NB4 (cell line): ENCODE measurements around the gene SNX14.

ENCODE experiments used
- DNase-seq: peaks from one replicate; pipeline ENCODE4 v3.0.0; 2010; ENCODE audit warnings: low read depth
- H3K4me3 ChIP-seq: one replicate; pipeline ENCODE4 v1.5.1; 2011; ENCODE audit warnings: mild to moderate bottlenecking, low read depth, low read length, moderate library complexity
- CTCF ChIP-seq: IDR thresholded peaks from one replicate; pipeline ENCODE4 v1.5.1; 2012; ENCODE audit warnings: low read depth, low read length
- MAX ChIP-seq: IDR thresholded peaks from 2 replicates; pipeline ENCODE4 v1.6.1; 2011; ENCODE audit warnings: low read depth, low read length
- MYC ChIP-seq: IDR thresholded peaks from 2 replicates; pipeline ENCODE4 v1.6.1; 2011; ENCODE audit warnings: low read depth, low read length
- POLR2A ChIP-seq: IDR thresholded peaks from 2 replicates; pipeline ENCODE4 v1.6.1; 2011; ENCODE audit warnings: mild to moderate bottlenecking; ENCODE audit not compliant: insufficient read length; ENCODE audit errors: extremely low read depth

SNX14 gene

GRCh38 chr6:85483846-85484245, 109.8 kb downstream of the SNX14 start:
- no peak for TF ChIP-seq CTCF
- no peak for TF ChIP-seq MYC
- TF ChIP-seq MAX, result no peak
- no peak for TF ChIP-seq POLR2A
- H3K4me3 ChIP-seq, result no peak overlapping the region
- DNase-seq, result no peak

GRCh38 chr6:85482905-85483700, 110.6 kb downstream of the SNX14 start:
- no peak overlapping the region for H3K4me3 ChIP-seq
- no peak for TF ChIP-seq POLR2A
- peak; percentile 99 for TF ChIP-seq CTCF
- DNase-seq, result peak; percentile 69

DNA sequence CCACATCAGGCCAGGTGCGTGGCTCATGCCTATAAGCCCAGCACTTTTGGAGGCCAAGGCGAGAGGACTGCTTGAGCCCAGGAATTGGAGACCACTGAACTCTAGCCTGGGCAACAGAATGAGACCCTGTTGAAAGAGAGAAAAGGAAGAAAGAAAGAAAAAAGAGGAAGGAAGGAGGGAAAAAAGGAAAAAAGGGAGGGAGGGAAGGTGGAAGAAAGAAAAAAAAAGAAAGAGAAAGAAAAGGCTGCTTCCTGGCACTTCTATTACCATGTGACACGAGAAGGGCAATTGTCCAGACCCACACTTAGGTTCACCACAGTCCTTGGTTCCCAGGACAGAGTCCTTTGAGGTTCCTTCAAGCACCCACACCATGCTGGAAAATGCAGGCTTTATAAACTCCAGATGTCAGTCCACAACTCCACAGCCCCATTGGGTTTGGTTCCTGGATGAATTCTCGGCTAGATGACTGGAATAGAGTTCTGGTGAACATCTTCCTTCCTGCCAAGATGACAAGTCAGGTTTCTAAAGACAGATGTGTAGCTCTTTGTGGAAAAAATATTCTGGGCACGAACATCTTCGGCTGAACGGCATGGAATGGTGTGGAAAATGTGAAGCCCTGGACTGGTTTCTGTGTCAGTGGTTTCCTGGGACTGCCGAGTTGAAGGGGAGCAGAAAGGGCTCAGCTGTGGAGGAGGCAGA, 111.3 kb downstream of the SNX14 start:
- no peak overlapping the region for H3K4me3 ChIP-seq
- no peak for DNase-seq
- TF ChIP-seq POLR2A, result no peak
- no peak for TF ChIP-seq MYC
- TF ChIP-seq CTCF, result no peak
- no peak for TF ChIP-seq MAX

GRCh38 chr6:85479208-85479607, 114.5 kb downstream of the SNX14 start:
- no peak overlapping the region for H3K4me3 ChIP-seq
- TF ChIP-seq POLR2A, result no peak
- no peak for TF ChIP-seq MAX
- TF ChIP-seq MYC, result no peak
- no peak for TF ChIP-seq CTCF
- no peak for DNase-seq

GRCh38 chr6:85476532-85476931, 117.1 kb downstream of the SNX14 start:
- TF ChIP-seq MAX (no peak), CTCF (no peak), MYC (no peak), POLR2A (no peak)

More at GRCh38 chr6:85476532-85476931, 117.1 kb downstream of the SNX14 start:
- DNase-seq, result no peak
- no peak overlapping the region for H3K4me3 ChIP-seq
